Body of pancreas (tissue), 4 donors: ENCODE results near the gene COA5. TPM values are rescaled to one million over a fixed set of nuclear protein-coding genes. Genes with fewer than 3 reads are reported as not detected.

ENCODE experiments used
- ATAC-seq: fragments of 150-250 bp; one replicate; pipeline ENCODE4 v1.9.1; 2016
- DNase-seq, 4 donors: peaks; one replicate each; pipeline ENCODE4 v3.0.0-alpha.2; 2019
- H3K27ac ChIP-seq, 4 donors: fragments of 200-600 bp; sonication (generic); 1 replicate in 3 of 4; 2 replicates in 1 of 4; pipeline versions ENCODE4 v1.5.1 to v1.6.1; 2016 to 2019; ENCODE audit warnings: mild to moderate bottlenecking in 1 of 4, mixed read lengths in 1 of 4, moderate library complexity in 1 of 4
- H3K27me3 ChIP-seq, 2 donors: fragments of 200-600 bp; sonication (generic); one replicate each; pipeline ENCODE4 v1.6.0; 2016; ENCODE audit warnings: mild to moderate bottlenecking in 1 of 2
- H3K36me3 ChIP-seq, 2 donors: fragments of 200-600 bp; sonication (generic); replicated peaks in 1 of 2; 2 replicates each; pipeline ENCODE4 v1.5.1; 2016; ENCODE audit warnings: low read depth in 2 of 2; ENCODE audit not compliant: insufficient read depth in 1 of 2
- H3K4me1 ChIP-seq: fragments of 200-600 bp; sonication (generic); one replicate; pipeline ENCODE4 v1.6.0; 2016
- H3K4me3 ChIP-seq, 2 donors: fragments of 200-600 bp; sonication (generic); 1 replicate in 1 of 2; 2 replicates in 1 of 2; pipeline ENCODE4 v1.5.1; 2016 to 2019
- H3K9me3 ChIP-seq, 3 donors: fragments of 200-600 bp; sonication (generic); 1 replicate in 2 of 3; 2 replicates in 1 of 3; pipeline ENCODE4 v1.5.1; 2016
- CTCF ChIP-seq, 7 experiments: fragments of 450-650 bp in 4 of 7; fragments of 200-600 bp in 3 of 7; sonication (generic) in 3 of 7; IDR thresholded peaks; one replicate each; pipeline ENCODE4 v1.5.1; 2016 to 2019; ENCODE audit warnings: antibody characterized with exemption in 7 of 7
- POLR2A ChIP-seq, 3 donors: fragments of 450-650 bp; IDR thresholded peaks; one replicate each; pipeline ENCODE4 v1.6.1; 2016; ENCODE audit warnings: antibody characterized with exemption in 3 of 3, mild to moderate bottlenecking in 2 of 3
- WGBS, 2 donors: methylation state at CpG; one replicate each; pipeline ENCODE4 v1.1.5; 2017; 5-methylcytosine and 5-hydroxymethylcytosine counted together
- intact Hi-C: fragments of 100-400 bp; cut with DNase I; formaldehyde crosslinking; loops from one replicate; pipeline ENCODE4 v1.15.1; 2023
- total RNA-seq, 2 donors: library from RNA; depleted of rRNA; stranded (reverse); fragments of >200 nt; gene quantifications; one replicate each; pipeline ENCODE4 v1.1.0, GENCODE V29; 2016

The COA5 gene
- total RNA-seq, 2 donors from 2014 or later, result 20.1 to 39.2 TPM

DNA sequence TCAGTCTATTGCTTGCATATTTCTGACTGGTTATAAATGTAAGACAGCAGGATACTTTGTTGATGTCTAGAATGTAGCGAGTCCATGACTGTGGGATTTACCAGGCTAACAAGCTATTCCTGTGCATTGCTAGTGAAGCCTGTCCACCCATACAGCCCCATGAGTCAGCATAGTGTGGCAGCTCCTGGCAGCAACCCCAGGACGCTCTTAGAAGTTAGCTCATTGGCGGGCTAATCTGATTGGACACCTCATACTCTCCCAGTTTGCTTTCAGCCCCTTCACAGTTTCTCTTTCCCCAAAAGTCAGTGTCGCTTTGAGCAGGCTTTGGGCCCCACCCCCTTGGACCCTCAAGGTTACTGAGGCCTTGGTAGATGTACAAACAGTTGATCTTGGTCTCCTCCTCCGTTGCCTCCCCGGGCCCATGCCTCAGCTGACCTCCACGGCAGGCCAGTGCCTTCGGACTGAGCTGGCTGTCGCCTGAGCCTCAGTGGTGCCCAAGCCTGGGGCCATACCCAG lies 48.0 kb downstream of the COA5 start:
- Histone ChIP-seq H3K27me3 (no peaks in the 10 kb centered on the region), H3K36me3 (peaks cover 0 to 3% of the 10 kb centered on the region in 2 donors), H3K9me3 (no peaks in the 10 kb centered on the region), H3K27ac (no peak overlapping the region), H3K4me1 (no peaks in the 10 kb centered on the region), H3K4me3 (no peak overlapping the region)
- ATAC-seq (no peak), DNase-seq (no peak)
- TF ChIP-seq CTCF (IDR thresholded peaks at IDR 0.05) (no peak), POLR2A (IDR thresholded peaks at IDR 0.05) (no peak)
- WGBS, 2 donors, result 88 to 92% methylated on average over 4 to 9 of the region's 9 CpGs
- intact Hi-C loops, result no loop called here

DNA sequence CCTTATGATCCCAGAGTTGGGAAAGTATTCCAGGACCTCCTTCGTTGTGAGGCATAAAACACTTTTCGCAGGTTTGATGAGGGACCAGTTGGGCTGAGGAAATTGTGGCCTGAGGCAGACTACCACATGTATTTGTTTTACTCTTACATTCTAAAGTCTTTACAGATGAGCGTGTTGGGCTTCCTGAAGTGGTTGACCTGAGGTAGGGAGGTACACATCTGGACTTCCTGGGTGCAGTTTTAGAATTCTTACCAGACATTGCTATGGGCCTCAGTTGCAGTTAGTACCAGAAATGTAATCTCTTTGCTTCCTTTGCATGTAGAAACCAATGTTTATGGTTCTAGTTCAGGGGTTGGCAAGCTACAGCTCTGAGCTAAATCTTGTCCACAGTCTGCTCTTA lies 48.7 kb downstream of the COA5 start:
- 82 to 89% methylated on average over 3 of the region's 3 CpGs for WGBS, 2 donors
- no peak for TF ChIP-seq POLR2A (IDR thresholded peaks at IDR 0.05)
- no peak for TF ChIP-seq CTCF (IDR thresholded peaks at IDR 0.05)
- ATAC-seq (no peak), DNase-seq (no peak)
- no peaks in the 10 kb centered on the region for H3K4me1 ChIP-seq
- no peak overlapping the region for H3K4me3 ChIP-seq
- no peak overlapping the region for H3K27ac ChIP-seq
- intact Hi-C loops, result no loop called here
- H3K9me3 ChIP-seq, result no peaks in the 10 kb centered on the region
- H3K36me3 ChIP-seq, result peaks cover 0 to 3% of the 10 kb centered on the region in 2 donors
- H3K27me3 ChIP-seq, result no peaks in the 10 kb centered on the region

DNA sequence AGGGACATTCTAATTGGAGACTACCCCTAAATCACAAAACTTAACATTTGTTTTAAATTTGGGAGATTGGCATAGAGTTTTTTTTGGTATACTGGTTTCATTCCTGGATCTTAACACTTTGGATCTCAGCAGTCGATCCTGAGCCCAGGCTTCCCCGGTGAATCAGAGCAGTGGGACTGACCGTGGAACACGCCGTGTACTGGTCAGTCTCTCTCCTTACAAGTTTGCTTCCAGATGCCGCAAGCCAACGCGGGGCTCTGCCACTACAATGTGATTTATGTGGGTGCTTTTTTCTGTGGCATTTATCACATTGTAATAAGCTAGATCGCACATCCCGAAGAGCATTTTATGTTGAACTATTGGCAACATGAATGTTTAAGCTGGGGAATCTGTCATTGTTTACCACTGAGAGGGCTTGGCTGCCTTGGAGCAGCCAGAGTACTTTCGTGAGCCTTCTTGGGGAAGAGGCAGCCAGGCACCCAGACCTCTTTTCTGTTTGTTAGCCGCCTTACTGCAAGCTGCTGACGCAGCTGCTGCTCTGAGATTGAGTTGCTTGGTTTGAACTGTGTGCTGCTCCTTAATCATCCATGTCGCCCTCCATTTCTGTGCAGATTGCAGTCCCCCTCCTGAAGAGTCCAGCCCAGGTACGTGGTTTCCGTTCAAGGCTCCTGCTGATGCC lies 49.3 kb downstream of the COA5 start:
- H3K36me3 ChIP-seq, result peaks cover 0 to 3% of the 10 kb centered on the region in 2 donors

GRCh38 chr2:98556344-98557033 lies 51.8 kb downstream of the COA5 start:
- Histone ChIP-seq H3K27ac (no peak overlapping the region), H3K9me3 (no peaks in the 10 kb centered on the region), H3K36me3 (peaks cover 0 to 5% of the 10 kb centered on the region in 2 donors), H3K4me3 (no peak overlapping the region), H3K27me3 (no peaks in the 10 kb centered on the region), H3K4me1 (no peaks in the 10 kb centered on the region)
- 86 to 87% methylated on average over 5 of the region's 5 CpGs for WGBS, 2 donors
- no peak for TF ChIP-seq CTCF (IDR thresholded peaks at IDR 0.05)
- intact Hi-C loops, result no loop called here
- DNase-seq, result no peak
- ATAC-seq, result no peak

More for the DNA sequence above, 49.3 kb downstream of the COA5 start:
- WGBS, 2 donors, result 93 to 95% methylated on average over 16 of the region's 16 CpGs
- no peaks in the 10 kb centered on the region for H3K4me1 ChIP-seq
- H3K27ac ChIP-seq, result no peak overlapping the region
- H3K9me3 ChIP-seq, result no peaks in the 10 kb centered on the region
- intact Hi-C loops, result no loop called here
- no peak overlapping the region for H3K4me3 ChIP-seq
- no peaks in the 10 kb centered on the region for H3K27me3 ChIP-seq
- no peak for ATAC-seq
- no peak for DNase-seq
- TF ChIP-seq POLR2A (IDR thresholded peaks at IDR 0.05) (no peak), CTCF (IDR thresholded peaks at IDR 0.05) (no peak)
